ENCODE data around the gene EPB41L4A.

GRCh38 chr5:112418659-112419163, 366 bp downstream of the EPB41L4A start:
- no peak for TF ChIP-seq CTCF (IDR thresholded peaks at IDR 0.05)
- TF ChIP-seq POLR2A (IDR thresholded peaks at IDR 0.05) = no peak

All from lower leg skin (tissue), 3 donors.